HCT116 (cell line): Measurements from ENCODE around the gene A3GALT2. TPM values are rescaled to one million over a fixed set of nuclear protein-coding genes. Genes with fewer than 3 reads are reported as not detected.

ENCODE experiments used
- ATAC-seq: fragments of 200-7000 bp; cut with Tn5 transposase; 2 replicates; pipeline ENCODE4 v1.9.1; 2020; ENCODE audit warnings: mild to moderate bottlenecking, moderate library complexity
- BruUV-seq: library from RNA; stranded (reverse); fragments of 400-500 nt; replicated peaks from 2 replicates; lab custom pipeline; 2021; lab: Mats Ljungman, UMichigan
- CTCF ChIA-PET: fragments of 300-600 bp; sonication (Branson Sonifier 250); formaldehyde crosslinking; loops from one replicate; lab custom pipeline; 2021; ENCODE audit warnings: antibody characterized with exemption; lab: Charles Lee
- POLR2A ChIA-PET: fragments of 300-600, 350-600 bp; sonication (Branson Sonifier 250); formaldehyde crosslinking; loops from one replicate; lab custom pipeline; 2021; ENCODE audit warnings: antibody characterized with exemption; lab: Charles Lee
- RAD21 ChIA-PET, 2 experiments: fragments of 300-600 bp; sonication (Branson Sonifier 250); formaldehyde crosslinking; loops; one replicate each; lab custom pipeline; 2023; ENCODE audit warnings: low total read pairs in 2 of 2; ENCODE audit not compliant: uncharacterized antibody in 2 of 2, unreplicated experiment in 2 of 2, low non-redundant PET in 1 of 2; lab: Charles Lee
- DNase-seq: peaks from one replicate; pipeline ENCODE4 v3.0.0-alpha.2; 2010; ENCODE audit warnings: low read depth, low spot score
- H2AFZ ChIP-seq: fragments of 200-600 bp; shearing (Covaris generic), sonication (generic); 2 replicates; pipeline ENCODE4 v1.6.1; 2017; ENCODE audit warnings: low read depth, mixed run types, mixed read lengths, antibody characterized with exemption, low read length; ENCODE audit not compliant: poor library complexity, severe bottlenecking
- H3K27ac ChIP-seq: 2 replicates; pipeline ENCODE4 v1.5.1; 2012; ENCODE audit warnings: low read depth, low read length
- H3K27me3 ChIP-seq: fragments of 200-600 bp; sonication (generic); 2 replicates; pipeline ENCODE4 v1.6.1; 2016; ENCODE audit warnings: mixed run types, low read length, mixed read lengths; ENCODE audit not compliant: insufficient read depth
- H3K36me3 ChIP-seq, 2 experiments: fragments of 200-500 bp in 1 of 2; fragments of 200-600 bp in 1 of 2; sonication (Bioruptor generic) in 1 of 2; sonication (generic) in 1 of 2; 2 replicates each; pipeline versions ENCODE4 v1.5.1 to v1.6.1; 2014 to 2016; ENCODE audit warnings: low read length in 2 of 2, inconsistent platforms in 1 of 2, mixed read lengths in 1 of 2, mixed run types in 1 of 2; ENCODE audit not compliant: insufficient read depth in 2 of 2, control insufficient read depth in 1 of 2
- H3K4me1 ChIP-seq, 2 experiments: fragments of 200-600 bp in 1 of 2; sonication (generic) in 1 of 2; 2 replicates each; pipeline versions ENCODE4 v1.5.1 to v1.6.1; 2012 to 2017; ENCODE audit warnings: low read length in 2 of 2, inconsistent platforms in 1 of 2, mild to moderate bottlenecking in 1 of 2, mixed read lengths in 1 of 2, mixed run types in 1 of 2, moderate library complexity in 1 of 2; ENCODE audit not compliant: insufficient read depth in 2 of 2, control insufficient read depth in 1 of 2
- H3K4me2 ChIP-seq: fragments of 200-600 bp; sonication (generic); 2 replicates; pipeline ENCODE4 v1.6.1; 2017; ENCODE audit warnings: mixed run types, low read length, mixed read lengths
- H3K4me3 ChIP-seq, 2 experiments: fragments of 200-600 bp in 1 of 2; sonication (generic) in 1 of 2; replicated peaks in 1 of 2; 2 replicates each; pipeline ENCODE4 v1.5.1; 2011 to 2016; ENCODE audit warnings: low read length in 2 of 2, control low read depth in 1 of 2, low read depth in 1 of 2, mild to moderate bottlenecking in 1 of 2, mixed read lengths in 1 of 2, mixed run types in 1 of 2
- H3K79me2 ChIP-seq: fragments of 200-600 bp; sonication (generic); 2 replicates; pipeline ENCODE4 v1.6.1; 2017; ENCODE audit warnings: mild to moderate bottlenecking, mixed run types, low read length, moderate library complexity, mixed read lengths; ENCODE audit not compliant: insufficient read depth
- H3K9ac ChIP-seq: fragments of 200-600 bp; sonication (generic); 2 replicates; pipeline ENCODE4 v1.6.1; 2016; ENCODE audit warnings: low read length, mixed read lengths
- H3K9me2 ChIP-seq: fragments of 200-600 bp; sonication (generic), shearing (Covaris generic); 2 replicates; pipeline ENCODE4 v1.6.1; 2017; ENCODE audit warnings: mixed run types, mild to moderate bottlenecking, moderate library complexity; ENCODE audit not compliant: insufficient read depth
- H3K9me3 ChIP-seq, 2 experiments: fragments of 200-500 bp in 1 of 2; fragments of 200-600 bp in 1 of 2; sonication (Bioruptor generic) in 1 of 2; sonication (generic) in 1 of 2; 2 replicates each; pipeline ENCODE4 v1.6.1; 2014 to 2017; ENCODE audit warnings: low read length in 2 of 2, mixed read lengths in 2 of 2, inconsistent platforms in 1 of 2, low read depth in 1 of 2, mild to moderate bottlenecking in 1 of 2, mixed run types in 1 of 2, moderate library complexity in 1 of 2; ENCODE audit not compliant: control insufficient read depth in 1 of 2, insufficient read depth in 1 of 2
- H4K20me1 ChIP-seq: fragments of 200-600 bp; sonication (generic), shearing (Covaris generic); 2 replicates; pipeline ENCODE4 v1.6.1; 2017; ENCODE audit warnings: mixed run types, mild to moderate bottlenecking, moderate library complexity; ENCODE audit not compliant: insufficient read depth
- ELF1 ChIP-seq: IDR thresholded peaks from 2 replicates; pipeline ENCODE4 v1.6.1; 2012; ENCODE audit warnings: low read depth, borderline replicate concordance
- JUND ChIP-seq: IDR thresholded peaks from 2 replicates; pipeline ENCODE4 v1.6.1; 2012
- POLR2A ChIP-seq: IDR thresholded peaks from 2 replicates; pipeline ENCODE4 v1.7.0; 2011; ENCODE audit warnings: borderline replicate concordance; ENCODE audit not compliant: insufficient read depth, insufficient read length; ENCODE audit errors: extremely low read depth
- POLR2AphosphoS5 ChIP-seq: IDR thresholded peaks from 2 replicates; pipeline ENCODE4 v1.6.1; 2011; ENCODE audit warnings: mild to moderate bottlenecking, low read depth, low read length, moderate library complexity
- RAD21 ChIP-seq: IDR thresholded peaks from 2 replicates; pipeline ENCODE4 v1.6.1; 2012; ENCODE audit warnings: low read depth, mild to moderate bottlenecking
- SP1 ChIP-seq: IDR thresholded peaks from 2 replicates; pipeline ENCODE4 v1.6.1; 2012; ENCODE audit warnings: low read depth
- YY1 ChIP-seq: IDR thresholded peaks from 2 replicates; pipeline ENCODE4 v1.6.1; 2011; ENCODE audit warnings: low read length, low read depth, moderate library complexity, mild to moderate bottlenecking; ENCODE audit not compliant: insufficient replicate concordance; ENCODE audit errors: extremely low read depth
- ZNF274 ChIP-seq: fragments of 200-500 bp; sonication (Bioruptor generic); IDR thresholded peaks from 2 replicates; pipeline ENCODE4 v1.6.1; 2014; ENCODE audit warnings: mild to moderate bottlenecking, low read depth, low read length, inconsistent platforms
- intact Hi-C: fragments of 100-400 bp; cut with micrococcal nuclease; formaldehyde crosslinking; loops from 2 replicates; pipeline ENCODE4 v1.10.0; 2022
- total RNA-seq: library from RNA; stranded (reverse); gene quantifications from one replicate; pipeline ENCODE4 v1.2.1, GENCODE V29; 2021; ENCODE audit not compliant: unreplicated experiment
- TF ChIP-seq, protein P1 (sequence below): IDR thresholded peaks from 2 replicates; pipeline ENCODE4 v1.6.1; 2012; ENCODE audit warnings: low read depth
- TF ChIP-seq, protein P2 (sequence below): IDR thresholded peaks from 2 replicates; pipeline ENCODE4 v1.6.1; 2012
- TF ChIP-seq, protein P3 (sequence below): IDR thresholded peaks from 2 replicates; pipeline ENCODE4 v1.6.1; 2012

The A3GALT2 gene
- total RNA-seq, 1 experiment from 2014 or later = not detected

DNA sequence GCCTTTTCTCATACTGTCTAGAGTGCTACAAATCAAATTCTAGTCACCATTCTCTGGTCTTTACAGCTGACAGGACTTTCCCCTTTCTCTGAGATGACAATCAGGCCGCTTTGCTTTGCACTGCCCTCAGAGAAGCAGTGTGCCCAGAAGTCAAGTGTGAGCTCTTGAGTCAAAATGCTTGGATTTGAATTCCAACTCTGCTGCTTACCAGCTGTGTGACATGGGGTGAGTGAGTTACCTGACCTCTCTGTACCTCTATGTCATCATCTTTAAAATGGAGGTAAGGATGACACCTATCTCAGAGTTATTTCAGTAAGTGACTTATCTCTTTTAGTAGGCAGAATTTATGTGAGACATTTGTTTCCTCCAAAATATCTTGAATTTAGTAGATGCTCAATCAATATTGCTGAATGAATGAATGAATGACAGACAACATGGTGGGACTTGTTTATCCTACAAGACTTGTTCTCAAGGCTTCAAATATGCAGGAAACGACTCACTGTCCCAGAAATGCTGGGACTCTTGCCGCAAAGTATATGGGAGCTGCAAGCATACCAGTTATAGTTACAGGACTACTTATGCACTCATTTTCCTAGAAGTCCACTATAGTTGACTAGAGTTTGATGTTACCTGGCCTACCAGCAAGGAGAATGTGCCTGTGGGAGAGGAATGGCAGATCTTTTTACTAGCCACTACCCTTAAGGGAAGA is 38.1 kb upstream of the A3GALT2 start:
- no TSS peak for BruUV-seq
- no peak overlapping the region for H3K9ac ChIP-seq
- TF ChIP-seq, protein P1, sequence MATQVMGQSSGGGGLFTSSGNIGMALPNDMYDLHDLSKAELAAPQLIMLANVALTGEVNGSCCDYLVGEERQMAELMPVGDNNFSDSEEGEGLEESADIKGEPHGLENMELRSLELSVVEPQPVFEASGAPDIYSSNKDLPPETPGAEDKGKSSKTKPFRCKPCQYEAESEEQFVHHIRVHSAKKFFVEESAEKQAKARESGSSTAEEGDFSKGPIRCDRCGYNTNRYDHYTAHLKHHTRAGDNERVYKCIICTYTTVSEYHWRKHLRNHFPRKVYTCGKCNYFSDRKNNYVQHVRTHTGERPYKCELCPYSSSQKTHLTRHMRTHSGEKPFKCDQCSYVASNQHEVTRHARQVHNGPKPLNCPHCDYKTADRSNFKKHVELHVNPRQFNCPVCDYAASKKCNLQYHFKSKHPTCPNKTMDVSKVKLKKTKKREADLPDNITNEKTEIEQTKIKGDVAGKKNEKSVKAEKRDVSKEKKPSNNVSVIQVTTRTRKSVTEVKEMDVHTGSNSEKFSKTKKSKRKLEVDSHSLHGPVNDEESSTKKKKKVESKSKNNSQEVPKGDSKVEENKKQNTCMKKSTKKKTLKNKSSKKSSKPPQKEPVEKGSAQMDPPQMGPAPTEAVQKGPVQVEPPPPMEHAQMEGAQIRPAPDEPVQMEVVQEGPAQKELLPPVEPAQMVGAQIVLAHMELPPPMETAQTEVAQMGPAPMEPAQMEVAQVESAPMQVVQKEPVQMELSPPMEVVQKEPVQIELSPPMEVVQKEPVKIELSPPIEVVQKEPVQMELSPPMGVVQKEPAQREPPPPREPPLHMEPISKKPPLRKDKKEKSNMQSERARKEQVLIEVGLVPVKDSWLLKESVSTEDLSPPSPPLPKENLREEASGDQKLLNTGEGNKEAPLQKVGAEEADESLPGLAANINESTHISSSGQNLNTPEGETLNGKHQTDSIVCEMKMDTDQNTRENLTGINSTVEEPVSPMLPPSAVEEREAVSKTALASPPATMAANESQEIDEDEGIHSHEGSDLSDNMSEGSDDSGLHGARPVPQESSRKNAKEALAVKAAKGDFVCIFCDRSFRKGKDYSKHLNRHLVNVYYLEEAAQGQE = no peak
- TF ChIP-seq, protein P2, sequence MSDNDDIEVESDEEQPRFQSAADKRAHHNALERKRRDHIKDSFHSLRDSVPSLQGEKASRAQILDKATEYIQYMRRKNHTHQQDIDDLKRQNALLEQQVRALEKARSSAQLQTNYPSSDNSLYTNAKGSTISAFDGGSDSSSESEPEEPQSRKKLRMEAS = no peak
- TF ChIP-seq SP1 (no peak), POLR2A (no peak), JUND (no peak), YY1 (no peak), ELF1 (no peak), RAD21 (no peak), ZNF274 (no peak), POLR2AphosphoS5 (no peak)
- TF ChIP-seq, protein P3, sequence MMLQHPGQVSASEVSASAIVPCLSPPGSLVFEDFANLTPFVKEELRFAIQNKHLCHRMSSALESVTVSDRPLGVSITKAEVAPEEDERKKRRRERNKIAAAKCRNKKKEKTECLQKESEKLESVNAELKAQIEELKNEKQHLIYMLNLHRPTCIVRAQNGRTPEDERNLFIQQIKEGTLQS = no peak
- TF ChIP-seq, all 23 proteins: peak for 0
- H3K36me3 ChIP-seq = peaks cover 50 to 64% of the 10 kb centered on the region in 2 experiments
- ChIA-PET CTCF (no interaction called here), RAD21 (no interaction called here), POLR2A (no interaction called here)
- no peaks in the 10 kb centered on the region for H3K9me2 ChIP-seq
- H4K20me1 ChIP-seq = no peaks in the 10 kb centered on the region
- intact Hi-C loops = loop anchor here (10.0 kb wide), 1 partner anchor 264 kb away; no protein-coding TSS in a partner anchor
- no peak overlapping the region for H3K4me2 ChIP-seq
- no peaks in the 10 kb centered on the region for H3K79me2 ChIP-seq
- no peak overlapping the region for H2AFZ ChIP-seq
- H3K4me1 ChIP-seq = peaks cover 0 to 4% of the 10 kb centered on the region in 2 experiments; a peak in 1 of 4 replicates
- no peaks in the 10 kb centered on the region for H3K9me3 ChIP-seq
- ATAC-seq (no peak), DNase-seq (no peak)
- H3K27me3 ChIP-seq = no peaks in the 10 kb centered on the region
- no peak overlapping the region for H3K4me3 ChIP-seq
- H3K27ac ChIP-seq = no peak overlapping the region
